Measurements from ENCODE around the gene FBXO41. TPM values are rescaled to one million over a fixed set of nuclear protein-coding genes. Genes with fewer than 3 reads are reported as not detected.

Gene FBXO41
- total RNA-seq, 2 donors from 2014 or later, result 3.5 to 6.1 TPM

GRCh38 chr2:73255007-73255644 lies 29.2 kb downstream of the FBXO41 start:
- ATAC-seq (ENCODE audit: insufficient number of reproducible peaks, low FRiP score, low read depth), result no peak
- Histone ChIP-seq H3K27me3 (replicated peaks; ENCODE audit: insufficient read depth) (no peaks in the 10 kb centered on the region), H3K9me3 (no peaks in the 10 kb centered on the region), H3K4me1 (ENCODE audit: control insufficient read depth in 1 of 2, low read depth in 2 of 2) (no peaks in the 10 kb centered on the region), H3K4me3 (no peak overlapping the region), H3K27ac (no peak overlapping the region), H3K36me3 (peaks cover 29% of the 10 kb centered on the region)
- TF ChIP-seq CTCF (IDR thresholded peaks at IDR 0.05), result no peak
- DNase-seq (ENCODE audit: low spot score), result no peak

- Histone ChIP-seq H3K4me1 (ENCODE audit: control insufficient read depth in 1 of 2, low read depth in 2 of 2) (no peaks in the 10 kb centered on the region), H3K4me3 (no peak overlapping the region), H3K9me3 (no peaks in the 10 kb centered on the region), H3K27me3 (replicated peaks; ENCODE audit: insufficient read depth) (no peaks in the 10 kb centered on the region), H3K27ac (no peak overlapping the region), H3K36me3 (peaks cover 35% of the 10 kb centered on the region)
- DNase-seq (ENCODE audit: low spot score) (no peak), ATAC-seq (ENCODE audit: insufficient number of reproducible peaks, low FRiP score, low read depth) (no peak)
- no peak for TF ChIP-seq CTCF (IDR thresholded peaks at IDR 0.05)
These were observed 29.8 kb downstream of the FBXO41 start for GRCh38 chr2:73254343-73255006.

- no peak for DNase-seq (ENCODE audit: low spot score)
- H3K27ac ChIP-seq, result no peak overlapping the region
- H3K4me1 ChIP-seq (ENCODE audit: control insufficient read depth in 1 of 2, low read depth in 2 of 2), result no peaks in the 10 kb centered on the region
- no peaks in the 10 kb centered on the region for H3K27me3 ChIP-seq (replicated peaks; ENCODE audit: insufficient read depth)
- no peak overlapping the region for H3K4me3 ChIP-seq
- ATAC-seq (ENCODE audit: insufficient number of reproducible peaks, low FRiP score, low read depth), result no peak
- peaks cover 41% of the 10 kb centered on the region for H3K36me3 ChIP-seq
- no peak for TF ChIP-seq CTCF (IDR thresholded peaks at IDR 0.05)
- no peaks in the 10 kb centered on the region for H3K9me3 ChIP-seq
These were observed 30.4 kb downstream of the FBXO41 start for GRCh38 chr2:73253901-73254300.

- H3K36me3 ChIP-seq, result peaks cover 46% of the 10 kb centered on the region
These were observed 30.9 kb downstream of the FBXO41 start for GRCh38 chr2:73253400-73253799.

More at GRCh38 chr2:73253400-73253799, 30.9 kb downstream of the FBXO41 start:
- ATAC-seq (ENCODE audit: insufficient number of reproducible peaks, low FRiP score, low read depth) (no peak), DNase-seq (ENCODE audit: low spot score) (no peak)
- Histone ChIP-seq H3K4me1 (ENCODE audit: control insufficient read depth in 1 of 2, low read depth in 2 of 2) (no peaks in the 10 kb centered on the region), H3K27me3 (replicated peaks; ENCODE audit: insufficient read depth) (no peaks in the 10 kb centered on the region), H3K27ac (no peak overlapping the region), H3K4me3 (no peak overlapping the region), H3K9me3 (no peaks in the 10 kb centered on the region)
- TF ChIP-seq CTCF (IDR thresholded peaks at IDR 0.05), result no peak
